ENCODE data around the gene UBA6. TPM values are rescaled to one million over a fixed set of nuclear protein-coding genes. Genes with fewer than 3 reads are reported as not detected.

Gene UBA6
- total RNA-seq, 1 experiment from 2014 or later = 59.4 TPM

DNA sequence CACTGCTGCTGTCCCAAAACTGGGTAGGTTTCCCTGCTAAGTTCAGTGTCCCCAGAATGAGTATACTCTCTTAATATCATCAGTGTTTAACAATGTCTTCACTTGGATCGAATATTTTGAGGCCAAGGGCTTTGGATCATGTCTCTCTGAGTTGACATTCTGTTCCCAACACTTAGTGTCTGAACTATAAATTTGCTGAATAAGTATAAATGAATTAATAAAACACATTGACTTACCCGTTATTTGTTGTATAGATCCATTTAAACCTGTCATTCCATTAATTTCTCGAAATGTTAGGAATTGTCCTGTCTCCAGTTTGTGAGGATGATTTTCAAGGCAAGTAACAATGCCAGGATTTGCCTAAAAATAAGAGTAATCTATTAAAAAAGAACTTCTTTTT is 32.6 kb downstream of the UBA6 start:
- no peaks in the 10 kb centered on the region for H3K4me1 ChIP-seq (ENCODE audit: control insufficient read depth, insufficient read depth, low read length)
- intact Hi-C loops (cut with micrococcal nuclease; ENCODE audit: unreplicated experiment) (no loop called here), in situ Hi-C loops (cut with HindIII; ENCODE audit: low pct_unique_long_range_greater_than_20kb, low sequenced_read_pairs) (no loop called here)
- no TSS peak for BruUV-seq (replicated peaks)
- ChIA-PET CTCF (no interaction called here), POLR2A (no interaction called here)
- H3K9me3 ChIP-seq (ENCODE audit: control insufficient read depth, insufficient read depth, low read depth, low read length) = no peaks in the 10 kb centered on the region
- peaks cover 24% of the 10 kb centered on the region for H3K36me3 ChIP-seq (ENCODE audit: control insufficient read depth, insufficient read depth, low read length)
- ATAC-seq (no peak), DNase-seq (ENCODE audit: low read depth, low spot score) (no peak)
- no peak overlapping the region for H3K27ac ChIP-seq (ENCODE audit: low read length)
- TF ChIP-seq SIN3A (IDR thresholded peaks at IDR 0.05; ENCODE audit: borderline replicate concordance, insufficient read depth, low read depth, low read length) (no peak), TCF7L2 (IDR thresholded peaks at IDR 0.05; ENCODE audit: low read depth, low read length) (no peak), POLR2AphosphoS5 (IDR thresholded peaks at IDR 0.05; ENCODE audit: low read depth, low read length) (no peak)
- TF ChIP-seq, protein P1, sequence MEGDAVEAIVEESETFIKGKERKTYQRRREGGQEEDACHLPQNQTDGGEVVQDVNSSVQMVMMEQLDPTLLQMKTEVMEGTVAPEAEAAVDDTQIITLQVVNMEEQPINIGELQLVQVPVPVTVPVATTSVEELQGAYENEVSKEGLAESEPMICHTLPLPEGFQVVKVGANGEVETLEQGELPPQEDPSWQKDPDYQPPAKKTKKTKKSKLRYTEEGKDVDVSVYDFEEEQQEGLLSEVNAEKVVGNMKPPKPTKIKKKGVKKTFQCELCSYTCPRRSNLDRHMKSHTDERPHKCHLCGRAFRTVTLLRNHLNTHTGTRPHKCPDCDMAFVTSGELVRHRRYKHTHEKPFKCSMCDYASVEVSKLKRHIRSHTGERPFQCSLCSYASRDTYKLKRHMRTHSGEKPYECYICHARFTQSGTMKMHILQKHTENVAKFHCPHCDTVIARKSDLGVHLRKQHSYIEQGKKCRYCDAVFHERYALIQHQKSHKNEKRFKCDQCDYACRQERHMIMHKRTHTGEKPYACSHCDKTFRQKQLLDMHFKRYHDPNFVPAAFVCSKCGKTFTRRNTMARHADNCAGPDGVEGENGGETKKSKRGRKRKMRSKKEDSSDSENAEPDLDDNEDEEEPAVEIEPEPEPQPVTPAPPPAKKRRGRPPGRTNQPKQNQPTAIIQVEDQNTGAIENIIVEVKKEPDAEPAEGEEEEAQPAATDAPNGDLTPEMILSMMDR (IDR thresholded peaks at IDR 0.05) = no peak
- no peaks in the 10 kb centered on the region for H3K27me3 ChIP-seq (ENCODE audit: control insufficient read depth, insufficient read depth, low read length)
- no peak overlapping the region for H3K4me3 ChIP-seq (ENCODE audit: low read depth in 2 of 2, low read length in 2 of 2)

DNA sequence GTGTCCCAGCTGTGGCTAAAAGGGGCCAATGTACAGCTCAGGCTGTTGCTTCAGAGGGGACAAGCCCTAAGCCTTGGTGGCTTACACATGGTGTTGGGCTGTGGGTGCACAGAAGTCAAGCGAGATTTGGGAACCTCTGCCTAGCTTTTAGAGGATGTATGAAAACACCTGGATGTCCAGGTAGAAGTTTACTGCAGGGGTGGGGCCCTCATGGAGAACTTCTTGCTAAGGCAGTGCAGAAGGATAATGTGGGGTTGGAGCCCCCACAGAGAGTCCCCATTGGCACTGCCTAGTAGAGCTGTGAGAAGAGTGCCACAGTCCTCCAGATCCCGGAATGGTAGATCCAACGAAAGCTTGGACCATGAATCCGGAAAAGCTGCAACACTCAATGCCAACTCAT is 40.5 kb downstream of the UBA6 start:
- ATAC-seq (no peak), DNase-seq (ENCODE audit: low read depth, low spot score) (no peak)
- Histone ChIP-seq H3K27ac (ENCODE audit: low read length) (no peak overlapping the region), H3K36me3 (ENCODE audit: control insufficient read depth, insufficient read depth, low read length) (peaks cover 20% of the 10 kb centered on the region), H3K9me3 (ENCODE audit: control insufficient read depth, insufficient read depth, low read depth, low read length) (no peaks in the 10 kb centered on the region), H3K4me3 (ENCODE audit: low read depth in 2 of 2, low read length in 2 of 2) (no peak overlapping the region), H3K4me1 (ENCODE audit: control insufficient read depth, insufficient read depth, low read length) (no peaks in the 10 kb centered on the region), H3K27me3 (ENCODE audit: control insufficient read depth, insufficient read depth, low read length) (no peaks in the 10 kb centered on the region)
- POLR2A ChIA-PET = no interaction called here
- CTCF ChIA-PET = no interaction called here
- intact Hi-C loops (cut with micrococcal nuclease; ENCODE audit: unreplicated experiment) = no loop called here
- BruUV-seq (replicated peaks) = no TSS peak
- in situ Hi-C loops (cut with HindIII; ENCODE audit: low pct_unique_long_range_greater_than_20kb, low sequenced_read_pairs) = no loop called here
- TF ChIP-seq, protein P2, sequence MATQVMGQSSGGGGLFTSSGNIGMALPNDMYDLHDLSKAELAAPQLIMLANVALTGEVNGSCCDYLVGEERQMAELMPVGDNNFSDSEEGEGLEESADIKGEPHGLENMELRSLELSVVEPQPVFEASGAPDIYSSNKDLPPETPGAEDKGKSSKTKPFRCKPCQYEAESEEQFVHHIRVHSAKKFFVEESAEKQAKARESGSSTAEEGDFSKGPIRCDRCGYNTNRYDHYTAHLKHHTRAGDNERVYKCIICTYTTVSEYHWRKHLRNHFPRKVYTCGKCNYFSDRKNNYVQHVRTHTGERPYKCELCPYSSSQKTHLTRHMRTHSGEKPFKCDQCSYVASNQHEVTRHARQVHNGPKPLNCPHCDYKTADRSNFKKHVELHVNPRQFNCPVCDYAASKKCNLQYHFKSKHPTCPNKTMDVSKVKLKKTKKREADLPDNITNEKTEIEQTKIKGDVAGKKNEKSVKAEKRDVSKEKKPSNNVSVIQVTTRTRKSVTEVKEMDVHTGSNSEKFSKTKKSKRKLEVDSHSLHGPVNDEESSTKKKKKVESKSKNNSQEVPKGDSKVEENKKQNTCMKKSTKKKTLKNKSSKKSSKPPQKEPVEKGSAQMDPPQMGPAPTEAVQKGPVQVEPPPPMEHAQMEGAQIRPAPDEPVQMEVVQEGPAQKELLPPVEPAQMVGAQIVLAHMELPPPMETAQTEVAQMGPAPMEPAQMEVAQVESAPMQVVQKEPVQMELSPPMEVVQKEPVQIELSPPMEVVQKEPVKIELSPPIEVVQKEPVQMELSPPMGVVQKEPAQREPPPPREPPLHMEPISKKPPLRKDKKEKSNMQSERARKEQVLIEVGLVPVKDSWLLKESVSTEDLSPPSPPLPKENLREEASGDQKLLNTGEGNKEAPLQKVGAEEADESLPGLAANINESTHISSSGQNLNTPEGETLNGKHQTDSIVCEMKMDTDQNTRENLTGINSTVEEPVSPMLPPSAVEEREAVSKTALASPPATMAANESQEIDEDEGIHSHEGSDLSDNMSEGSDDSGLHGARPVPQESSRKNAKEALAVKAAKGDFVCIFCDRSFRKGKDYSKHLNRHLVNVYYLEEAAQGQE (IDR thresholded peaks at IDR 0.05; ENCODE audit: insufficient read depth in 1 of 2, low read depth in 2 of 2, low read length in 1 of 2) = no peak
- TF ChIP-seq SIN3A (IDR thresholded peaks at IDR 0.05; ENCODE audit: borderline replicate concordance, insufficient read depth, low read depth, low read length) (no peak), TCF7L2 (IDR thresholded peaks at IDR 0.05; ENCODE audit: low read depth, low read length) (no peak), POLR2AphosphoS5 (IDR thresholded peaks at IDR 0.05; ENCODE audit: low read depth, low read length) (no peak)
- TF ChIP-seq, protein P1 (IDR thresholded peaks at IDR 0.05) = no peak
